Spleen (tissue), 11 donors: ENCODE measurements around the gene LRMDA. TPM values are rescaled to one million over a fixed set of nuclear protein-coding genes. Genes with fewer than 3 reads are reported as not detected.

Source experiments
- DNase-seq: peaks from one replicate; pipeline ENCODE4 v3.0.0-alpha.2; 2020
- H3K27ac ChIP-seq, 8 donors: fragments of 200-600 bp; sonication (generic) in 7 of 8; 1 replicate in 4 of 8; 2 replicates in 4 of 8; pipeline versions ENCODE4 v1.5.0 to v1.8.0; 2016 to 2021; ENCODE audit warnings: inconsistent platforms in 4 of 8, mild to moderate bottlenecking in 4 of 8, moderate library complexity in 1 of 8
- H3K27me3 ChIP-seq, 7 donors: fragments of 200-600 bp; sonication (generic) in 6 of 7; replicated peaks in 1 of 7; 1 replicate in 4 of 7; 2 replicates in 3 of 7; pipeline versions ENCODE4 v1.5.0 to v1.8.0; 2016 to 2021; ENCODE audit warnings: inconsistent platforms in 3 of 7, mild to moderate bottlenecking in 1 of 7
- H3K36me3 ChIP-seq, 6 donors: fragments of 200-600 bp; sonication (generic) in 5 of 6; 1 replicate in 4 of 6; 2 replicates in 2 of 6; pipeline versions ENCODE4 v1.5.0 to v1.8.0; 2016 to 2021; ENCODE audit warnings: inconsistent platforms in 2 of 6
- H3K4me1 ChIP-seq, 6 donors: fragments of 200-600 bp; sonication (generic) in 5 of 6; 1 replicate in 3 of 6; 2 replicates in 3 of 6; pipeline versions ENCODE4 v1.5.0 to v1.8.0; 2016 to 2021; ENCODE audit warnings: inconsistent platforms in 3 of 6
- H3K4me3 ChIP-seq, 8 donors: fragments of 200-600 bp; sonication (generic) in 7 of 8; 1 replicate in 4 of 8; 2 replicates in 4 of 8; pipeline versions ENCODE4 v1.5.0 to v1.8.0; 2016 to 2021; ENCODE audit warnings: inconsistent platforms in 4 of 8, mild to moderate bottlenecking in 4 of 8, moderate library complexity in 2 of 8
- H3K9me3 ChIP-seq, 8 donors: fragments of 200-600 bp; sonication (generic) in 7 of 8; 1 replicate in 4 of 8; 2 replicates in 4 of 8; pipeline versions ENCODE4 v1.5.0 to v1.8.0; 2016 to 2021; ENCODE audit warnings: inconsistent platforms in 4 of 8
- POLR2A ChIP-seq, 3 donors: fragments of 450-650 bp; IDR thresholded peaks; one replicate each; pipeline ENCODE4 v1.5.1; 2017; ENCODE audit warnings: antibody characterized with exemption in 3 of 3, mild to moderate bottlenecking in 1 of 3
- POLR2AphosphoS5 ChIP-seq, 3 donors: sonication (generic); formaldehyde crosslinking; IDR thresholded peaks; one replicate each; pipeline ENCODE4 v1.5.1; 2017; ENCODE audit warnings: antibody characterized with exemption in 3 of 3
- WGBS, 5 donors: extraction: QIAGEN DNeasy Blood & Tissue Kit in 3 of 5; methylation state at CpG; one replicate each; pipeline versions ENCODE4 v1.1.5 to v1.1.7; 2013 to 2018; 5-methylcytosine and 5-hydroxymethylcytosine counted together
- intact Hi-C: fragments of 100-400 bp; cut with DNase I; formaldehyde crosslinking; loops from one replicate; pipeline ENCODE4 v1.15.0; 2023; ENCODE audit warnings: low total_unique reads
- polyA plus RNA-seq, 3 donors: library from polyadenylated mRNA; stranded (reverse); fragments of 200-250 nt; gene quantifications; one replicate each; pipeline ENCODE4 v1.2.1, GENCODE V29; 2013
- total RNA-seq, 7 donors: library from RNA; depleted of rRNA in 3 of 7; stranded (reverse); fragments of >200 nt in 3 of 7; fragmentation: NEBNext Ultra II Directional in 4 of 7; extraction: Animal tissue kit (Norgen Biotek cat#: 25700) in 4 of 7; gene quantifications; one replicate each; pipeline versions ENCODE4 v1.1.0 to v1.2.1, GENCODE V29; 2016 to 2021
- TF ChIP-seq, protein P1 (sequence below), 11 experiments: fragments of 200-600 bp in 7 of 11; fragments of 450-650 bp in 4 of 11; sonication (generic) in 4 of 11; IDR thresholded peaks in 8 of 11; conservative IDR thresholded peaks in 3 of 11; 1 replicate in 7 of 11; 2 replicates in 4 of 11; pipeline versions ENCODE4 v1.4.0 to v1.8.0; 2016 to 2021; ENCODE audit warnings: antibody characterized with exemption in 11 of 11, inconsistent platforms in 4 of 11, mild to moderate bottlenecking in 1 of 11
- donor health status: healthy with polysubstance abuse.
- donor health status: DM: no; HTN: no; CAD: no; lungs with moderate emphysema.
- donor health status: DM: no; HTN: no; CAD: no.
- donor health status: Bipolar disorder and iron deficiency.
- donor health status: healthy.
- donor health status: DM: no; HTN: no; CAD: no.
- donor health status: DM: yes; HTN: yes; CAD: no.

Gene LRMDA
- total and polyA plus RNA-seq, 10 donors, result 7.3 to 46.6 (median 28.2) TPM

DNA sequence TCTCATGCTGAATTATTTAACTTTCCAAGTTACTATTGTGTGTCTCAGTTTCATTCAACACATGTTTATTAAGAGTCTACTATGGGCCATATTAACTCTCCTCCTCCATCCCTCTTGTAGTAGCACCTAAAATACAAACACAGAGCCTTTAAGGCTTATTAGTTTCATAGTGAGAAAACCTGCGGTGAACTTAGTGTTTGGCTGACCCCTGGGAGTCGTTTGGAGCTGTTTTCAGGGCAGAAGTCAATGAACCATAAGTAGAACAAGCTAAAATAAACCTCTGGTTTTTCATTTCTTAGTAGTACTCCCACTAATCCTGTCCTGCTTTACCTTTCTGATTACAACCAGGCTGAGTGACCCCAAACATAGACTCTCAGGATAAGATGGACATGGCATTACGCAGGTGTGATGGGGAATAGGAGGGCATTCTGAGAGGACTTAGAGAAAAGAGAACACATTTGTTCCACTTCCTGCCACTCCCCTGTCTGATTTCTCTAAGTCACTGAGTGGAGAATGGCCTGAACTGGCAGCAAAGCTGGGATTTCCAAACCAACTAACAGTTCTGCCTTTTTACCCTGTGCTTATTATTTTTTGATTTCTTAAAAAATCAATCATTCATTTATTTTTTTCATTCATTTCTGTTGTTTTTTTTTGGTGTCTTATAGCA is 74.5 kb downstream of the LRMDA start:
- intact Hi-C loops, result no loop called here
- Histone ChIP-seq H3K4me1 (peaks cover 0 to 24% (median 0%) of the 10 kb centered on the region in 6 donors), H3K4me3 (no peak overlapping the region), H3K27me3 (no peaks in the 10 kb centered on the region), H3K9me3 (no peaks in the 10 kb centered on the region), H3K27ac (no peak overlapping the region), H3K36me3 (no peaks in the 10 kb centered on the region)
- no peak for DNase-seq
- 49 to 62% (median 58%) methylated on average over 3 of the region's 3 CpGs for WGBS, 5 donors
- TF ChIP-seq POLR2AphosphoS5 (IDR thresholded peaks at IDR 0.05) (no peak), POLR2A (IDR thresholded peaks at IDR 0.05) (no peak)
- TF ChIP-seq, protein P1, sequence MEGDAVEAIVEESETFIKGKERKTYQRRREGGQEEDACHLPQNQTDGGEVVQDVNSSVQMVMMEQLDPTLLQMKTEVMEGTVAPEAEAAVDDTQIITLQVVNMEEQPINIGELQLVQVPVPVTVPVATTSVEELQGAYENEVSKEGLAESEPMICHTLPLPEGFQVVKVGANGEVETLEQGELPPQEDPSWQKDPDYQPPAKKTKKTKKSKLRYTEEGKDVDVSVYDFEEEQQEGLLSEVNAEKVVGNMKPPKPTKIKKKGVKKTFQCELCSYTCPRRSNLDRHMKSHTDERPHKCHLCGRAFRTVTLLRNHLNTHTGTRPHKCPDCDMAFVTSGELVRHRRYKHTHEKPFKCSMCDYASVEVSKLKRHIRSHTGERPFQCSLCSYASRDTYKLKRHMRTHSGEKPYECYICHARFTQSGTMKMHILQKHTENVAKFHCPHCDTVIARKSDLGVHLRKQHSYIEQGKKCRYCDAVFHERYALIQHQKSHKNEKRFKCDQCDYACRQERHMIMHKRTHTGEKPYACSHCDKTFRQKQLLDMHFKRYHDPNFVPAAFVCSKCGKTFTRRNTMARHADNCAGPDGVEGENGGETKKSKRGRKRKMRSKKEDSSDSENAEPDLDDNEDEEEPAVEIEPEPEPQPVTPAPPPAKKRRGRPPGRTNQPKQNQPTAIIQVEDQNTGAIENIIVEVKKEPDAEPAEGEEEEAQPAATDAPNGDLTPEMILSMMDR (IDR thresholded peaks at IDR 0.05 in 8 of 11, conservative IDR thresholded peaks at IDR 0.05 in 3 of 11), result no peak

DNA sequence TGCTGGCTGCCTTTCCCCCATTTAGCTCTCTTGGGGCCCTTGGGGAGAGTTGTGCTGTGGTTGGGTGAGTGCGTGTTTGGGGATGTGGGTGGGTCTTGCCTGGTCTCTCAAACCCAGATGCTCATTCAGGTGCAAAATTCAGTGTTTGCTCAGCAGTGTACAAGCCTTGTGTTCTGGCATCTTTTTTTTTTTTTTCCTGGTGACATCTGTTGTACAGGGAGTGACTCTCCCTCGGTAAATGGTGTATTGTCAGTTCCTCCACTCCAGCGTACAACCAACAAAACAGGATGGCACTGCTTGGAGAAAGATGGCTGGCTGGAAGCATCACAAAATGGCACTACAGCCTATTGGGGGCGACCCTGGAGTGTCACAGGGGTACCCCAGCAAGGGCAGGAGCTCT is 75.5 kb downstream of the LRMDA start:
- Histone ChIP-seq H3K36me3 (no peaks in the 10 kb centered on the region), H3K27me3 (no peaks in the 10 kb centered on the region), H3K4me3 (no peak overlapping the region), H3K4me1 (peaks cover 0 to 23% (median 0%) of the 10 kb centered on the region in 6 donors), H3K27ac (no peak overlapping the region), H3K9me3 (no peaks in the 10 kb centered on the region)
- DNase-seq, result no peak
- intact Hi-C loops, result no loop called here
- TF ChIP-seq, protein P1 (IDR thresholded peaks at IDR 0.05 in 8 of 11, conservative IDR thresholded peaks at IDR 0.05 in 3 of 11), result no peak
- WGBS, 5 donors, result 59 to 82% (median 70%) methylated on average over 4 of the region's 4 CpGs

DNA sequence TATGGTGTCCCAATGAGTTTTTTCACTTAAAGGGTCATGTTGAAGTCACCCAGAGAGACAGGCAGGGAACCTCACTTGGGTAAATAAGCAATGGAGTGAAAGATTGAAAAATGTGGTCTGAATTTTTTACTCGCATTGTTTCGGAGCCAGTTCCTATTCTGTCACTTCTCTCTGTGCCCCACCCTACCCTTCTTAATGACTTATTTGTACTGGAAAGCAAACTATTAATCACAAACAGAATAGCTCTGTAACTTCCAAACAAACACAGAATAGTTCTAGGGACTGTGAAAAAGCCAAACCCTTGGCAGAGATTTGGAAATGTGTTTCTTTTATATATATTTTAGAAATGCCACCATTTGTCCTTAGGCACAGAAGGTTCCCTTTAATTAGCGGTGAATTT is 76.0 kb downstream of the LRMDA start:
- intact Hi-C loops, result no loop called here
- no peak overlapping the region for H3K27ac ChIP-seq

DNA sequence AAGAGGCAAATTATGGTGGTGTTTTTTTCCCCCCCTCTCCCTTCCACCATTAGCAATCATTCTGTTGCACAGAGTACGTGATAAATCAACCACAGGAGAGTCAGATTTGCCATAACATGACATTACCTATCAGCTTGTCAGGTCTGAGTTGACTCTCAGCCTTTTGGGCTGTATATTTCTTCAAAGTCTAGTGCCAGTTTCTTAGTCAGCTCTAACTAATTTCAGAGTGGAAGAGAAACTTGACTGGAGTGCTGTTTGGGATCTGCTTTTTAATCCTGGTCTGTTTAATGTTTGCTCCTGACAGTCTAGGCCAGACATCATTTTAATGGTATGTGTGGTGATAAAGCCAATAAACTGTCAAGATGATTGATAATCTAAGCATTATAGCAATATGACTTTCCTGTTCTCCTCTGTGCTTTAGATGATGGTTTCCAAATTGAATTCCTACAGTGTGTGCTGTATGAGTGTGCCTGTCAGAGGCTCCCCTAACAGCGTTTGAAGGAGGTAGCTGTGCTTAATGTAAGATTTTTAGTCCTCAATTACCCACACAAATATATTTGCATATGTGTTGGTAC is 76.9 kb downstream of the LRMDA start:
- TF ChIP-seq POLR2AphosphoS5 (IDR thresholded peaks at IDR 0.05) (no peak), POLR2A (IDR thresholded peaks at IDR 0.05) (no peak)
- TF ChIP-seq, protein P1 (IDR thresholded peaks at IDR 0.05 in 8 of 11, conservative IDR thresholded peaks at IDR 0.05 in 3 of 11), result no peak
- H3K4me3 ChIP-seq, result no peak overlapping the region
- peaks cover 0 to 30% (median 4%) of the 10 kb centered on the region in 6 donors for H3K4me1 ChIP-seq
- 34 to 52% (median 45%) methylated on average over 2 of the region's 2 CpGs for WGBS, 5 donors
- H3K9me3 ChIP-seq, result no peaks in the 10 kb centered on the region
- intact Hi-C loops, result no loop called here
- DNase-seq, result no peak
- no peaks in the 10 kb centered on the region for H3K36me3 ChIP-seq
- H3K27me3 ChIP-seq, result no peaks in the 10 kb centered on the region
- H3K27ac ChIP-seq, result no peak overlapping the region

More for the DNA sequence above, 76.0 kb downstream of the LRMDA start:
- TF ChIP-seq POLR2A (IDR thresholded peaks at IDR 0.05), result no peak
- no peak for TF ChIP-seq POLR2AphosphoS5 (IDR thresholded peaks at IDR 0.05)
- TF ChIP-seq, protein P1 (IDR thresholded peaks at IDR 0.05 in 8 of 11, conservative IDR thresholded peaks at IDR 0.05 in 3 of 11), result no peak
- H3K27me3 ChIP-seq, result no peaks in the 10 kb centered on the region
- peaks cover 0 to 23% (median under 1%) of the 10 kb centered on the region in 6 donors for H3K4me1 ChIP-seq
- no peaks in the 10 kb centered on the region for H3K36me3 ChIP-seq
- no peak for DNase-seq
- no peaks in the 10 kb centered on the region for H3K9me3 ChIP-seq
- WGBS, 5 donors, result 79 to 90% (median 86%) methylated on average over 3 of the region's 3 CpGs
- no peak overlapping the region for H3K4me3 ChIP-seq
